Skeletal muscle tissue (tissue), 1 donor: ENCODE results near the gene TMC8. TPM values are rescaled to one million over a fixed set of nuclear protein-coding genes. Genes with fewer than 3 reads are reported as not detected.

Experiments used
- total RNA-seq: library from RNA; depleted of rRNA; stranded (reverse); fragments of >200 nt; gene quantifications from one replicate; pipeline ENCODE4 v1.2.3, GENCODE V29; 2014

TMC8 gene
- total RNA-seq, 1 donor from 2014 or later = 7.8 TPM

Other genes with a start within 250 kb of the TMC8 start
- gene TNRC6C, start 172.1 kb upstream of the TMC8 start, total RNA-seq = 12.5 TPM
- gene TMC6, start 2.0 kb upstream of the TMC8 start, total RNA-seq = 15.7 TPM
- 0.52 TPM for gene C17orf99, start 15.6 kb downstream of the TMC8 start, total RNA-seq
- gene SYNGR2, start 37.8 kb downstream of the TMC8 start, total RNA-seq = 34.4 TPM
- gene TK1, start 56.3 kb downstream of the TMC8 start, total RNA-seq = 12.0 TPM
- 23.0 TPM for gene AFMID, start 56.6 kb downstream of the TMC8 start, total RNA-seq
- 11.0 TPM for gene BIRC5, start 83.5 kb downstream of the TMC8 start, total RNA-seq
- not detected for gene TMEM235, start 100.9 kb downstream of the TMC8 start, total RNA-seq
- gene SOCS3, start 229.3 kb downstream of the TMC8 start, total RNA-seq = 15.7 TPM
- gene PGS1, start 247.9 kb downstream of the TMC8 start, total RNA-seq = 15.1 TPM